Stimulated activated CD4-positive, alpha-beta T cell treated with anti-CD3 and anti-CD28 coated beads, Interleukin-1b, Interleukin-23, amount 100 ng/mL, for 48 hours (primary cell): ENCODE data around the gene HAUS7.
A peak's percentile ranks its signal among the peaks of the same experiment; 100 is the strongest.
"Not testable (repeated sequence)": the region's sequence is repeated elsewhere in the genome, so short reads cannot be mapped to it uniquely, and the experiment has no call there.

Experiments used
- DNase-seq: peaks from one replicate; pipeline ENCODE4 v3.0.0-alpha.2; 2020

Gene HAUS7

DNA sequence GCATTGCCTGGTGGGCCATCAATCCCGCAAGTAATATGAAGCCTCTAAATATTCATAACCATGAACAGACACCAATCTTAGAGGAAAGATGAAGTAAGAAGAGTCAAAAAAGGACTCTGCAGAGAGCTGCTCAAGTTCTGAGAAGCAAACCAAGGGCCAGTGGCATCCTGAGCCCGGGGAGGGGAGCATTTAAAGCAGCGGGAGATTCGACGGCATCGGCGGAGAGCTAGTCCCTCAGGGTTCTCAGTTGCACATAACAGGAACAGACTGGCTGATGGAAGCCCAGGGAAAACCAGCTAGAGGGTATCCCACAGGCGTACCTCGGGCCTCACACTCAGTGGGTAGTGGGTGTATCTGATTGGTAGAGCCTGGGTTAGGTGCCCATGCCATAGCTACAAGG lies 64.4 kb downstream of the HAUS7 start:
- DNase-seq = no peak

DNA sequence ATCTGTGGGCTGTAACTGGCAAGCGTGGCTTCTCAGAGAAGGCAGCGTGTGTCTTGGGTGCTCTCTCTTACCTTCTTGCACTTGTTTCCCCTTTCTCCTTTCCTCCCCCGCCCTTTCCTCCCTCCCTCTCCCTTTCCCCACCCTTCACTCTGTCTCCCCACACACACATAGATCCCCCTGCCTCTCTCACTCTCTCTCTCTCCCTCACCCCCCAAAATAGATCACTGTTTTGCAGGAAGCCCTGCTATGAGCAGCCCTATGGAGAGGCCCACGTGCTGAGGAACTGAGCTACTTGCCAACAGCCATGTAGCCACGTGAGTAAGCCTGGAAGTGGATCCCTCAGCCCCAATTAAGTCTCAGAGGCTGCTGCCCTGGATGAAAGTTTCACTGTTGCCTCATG lies 65.0 kb downstream of the HAUS7 start:
- no peak for DNase-seq

DNA sequence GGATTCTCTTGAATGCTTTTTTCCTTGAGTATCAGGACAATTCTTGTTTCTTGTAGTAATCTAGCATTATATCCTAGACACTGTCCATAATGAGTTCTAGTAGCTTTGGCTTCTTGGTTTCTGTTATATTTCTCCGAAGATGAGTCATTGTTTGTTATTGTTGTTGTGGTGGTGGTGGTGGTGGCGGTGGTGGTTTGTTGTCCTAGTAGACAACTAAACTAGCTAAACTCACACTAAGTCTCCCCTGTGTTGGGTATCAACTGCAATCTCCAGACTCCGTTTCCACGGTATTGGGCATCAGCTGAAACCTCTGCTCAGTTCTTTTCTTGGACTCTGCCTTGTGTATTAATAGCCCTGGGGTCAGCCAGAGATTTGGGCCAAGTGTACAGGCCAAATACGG lies 66.0 kb downstream of the HAUS7 start:
- DNase-seq = not testable (repeated sequence)

DNA sequence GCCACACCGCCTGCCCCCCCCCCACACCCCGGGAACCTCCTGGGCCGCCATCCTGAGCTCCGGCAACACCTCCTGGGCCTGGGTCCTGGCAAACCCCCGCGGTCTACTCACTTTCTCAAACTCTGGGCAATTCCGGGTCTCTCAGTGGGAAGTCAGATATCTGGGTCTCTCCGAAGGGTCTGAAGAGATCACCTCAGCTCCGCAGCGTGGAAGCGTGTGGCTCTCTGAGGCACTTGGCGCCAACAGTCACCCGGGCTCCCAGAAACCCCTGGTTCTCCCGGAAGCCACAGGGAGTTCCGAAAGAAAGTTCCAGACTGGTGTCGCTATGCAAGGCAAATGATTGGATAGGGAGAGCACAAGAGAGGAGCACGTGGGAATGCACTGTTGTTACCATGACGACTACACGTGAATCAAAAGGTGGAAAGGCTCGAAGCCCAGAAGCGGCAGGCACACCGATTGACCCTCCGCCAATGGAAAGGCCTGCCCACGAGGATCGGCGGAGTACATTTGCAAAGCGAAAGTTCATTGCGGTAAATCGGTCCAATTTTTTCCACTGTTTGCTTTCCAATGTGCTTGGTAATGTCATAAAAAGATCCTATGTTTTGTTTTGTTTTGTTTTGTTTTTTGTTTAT lies 69.1 kb downstream of the HAUS7 start, which contains the start of gene PNMA6E:
TSS of gene PNMA6E (minus strand) at position 218 of the 632 bp plus-strand sequence. CDS start 2,501 bp downstream, outside the sequence.
- DNase-seq = no peak

DNA sequence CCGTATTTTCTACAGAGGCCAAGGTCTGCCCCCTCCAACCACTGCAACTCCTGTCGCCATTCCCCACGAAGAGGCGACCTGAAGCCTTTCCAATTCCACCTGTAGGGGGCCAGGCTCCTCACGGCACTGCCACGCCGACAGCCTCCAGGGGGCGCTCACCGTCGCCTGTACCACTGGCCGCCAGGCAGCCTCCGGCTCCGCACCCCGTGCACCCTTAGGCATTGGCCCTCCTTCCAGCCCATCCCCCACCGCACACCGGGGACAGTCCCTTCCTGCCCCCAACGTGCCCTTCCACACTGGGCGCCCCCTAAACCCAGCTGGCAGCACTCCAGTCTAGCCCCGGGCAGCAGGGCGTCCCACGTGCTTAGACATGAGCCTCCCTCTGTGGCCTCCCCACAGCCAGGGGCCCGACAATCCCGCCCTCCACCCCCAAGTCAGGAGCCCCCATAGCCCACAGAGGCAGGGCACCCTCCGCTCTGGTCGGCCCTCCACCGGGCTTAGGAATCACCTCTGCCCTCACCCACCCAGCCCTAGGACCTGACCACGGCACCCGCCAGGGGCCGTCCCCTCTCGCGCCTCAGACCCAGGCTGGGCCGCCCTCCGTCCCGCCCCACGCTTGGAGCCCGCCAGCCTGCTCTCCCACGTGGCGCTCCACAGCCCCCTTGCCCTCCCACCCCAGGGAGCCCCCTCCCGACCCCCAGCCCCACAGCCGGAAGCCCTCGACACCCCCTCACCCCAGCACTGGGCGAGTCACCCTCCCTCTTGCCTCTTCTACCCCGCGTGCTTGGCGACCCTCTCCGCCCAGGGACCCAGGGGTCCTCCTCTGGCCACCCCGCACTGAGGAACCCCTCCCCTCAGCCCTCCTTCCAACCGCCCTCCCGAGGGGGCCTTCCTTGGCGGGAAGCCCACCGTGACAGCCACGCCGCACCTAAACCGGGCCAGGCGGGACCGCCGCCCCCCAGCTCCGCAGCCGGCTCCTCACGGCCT lies 69.9 kb downstream of the HAUS7 start:
- peak; percentile 57 for DNase-seq

DNA sequence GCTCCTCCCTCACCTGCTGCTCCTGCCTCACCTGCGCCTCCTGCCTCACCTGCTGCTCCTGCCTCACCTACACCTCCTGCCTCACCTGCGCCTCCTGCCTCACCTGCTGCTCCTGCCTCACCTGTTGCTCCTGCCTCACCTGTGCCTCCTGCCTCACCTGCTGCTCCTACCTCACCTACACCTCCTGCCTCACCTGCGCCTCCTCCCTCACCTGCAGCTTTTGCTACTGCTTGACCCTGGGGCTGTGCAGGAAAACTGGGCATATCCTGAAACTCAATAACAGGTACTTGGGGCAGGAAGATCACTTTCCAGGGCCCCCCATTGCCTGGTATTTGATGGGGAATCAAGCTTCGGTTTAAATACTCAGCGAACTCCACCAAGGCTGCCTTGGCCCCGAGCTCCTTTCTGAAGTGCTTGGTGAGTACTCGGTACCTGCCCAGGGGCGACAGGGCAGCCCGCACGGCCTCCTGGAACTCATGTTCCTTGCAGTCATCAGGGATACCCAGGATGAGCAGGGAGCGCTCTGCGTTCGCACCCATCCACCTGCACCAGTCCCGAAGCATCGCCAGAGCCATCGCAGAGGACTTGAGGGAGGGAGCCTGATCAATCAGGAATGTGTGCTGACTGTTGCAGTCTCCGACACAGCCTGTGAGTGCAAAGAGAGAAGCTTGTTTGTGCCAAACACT lies 72.0 kb downstream of the HAUS7 start:
- DNase-seq = no peak
